NB4 (cell line): ENCODE data around the gene FCER2.

Experiments used
- DNase-seq: peaks from one replicate; pipeline ENCODE4 v3.0.0; 2010; ENCODE audit warnings: low read depth
- H3K4me3 ChIP-seq: one replicate; pipeline ENCODE4 v1.5.1; 2011; ENCODE audit warnings: mild to moderate bottlenecking, low read depth, low read length, moderate library complexity
- CTCF ChIP-seq: IDR thresholded peaks from one replicate; pipeline ENCODE4 v1.5.1; 2012; ENCODE audit warnings: low read depth, low read length
- MAX ChIP-seq: IDR thresholded peaks from 2 replicates; pipeline ENCODE4 v1.6.1; 2011; ENCODE audit warnings: low read depth, low read length
- MYC ChIP-seq: IDR thresholded peaks from 2 replicates; pipeline ENCODE4 v1.6.1; 2011; ENCODE audit warnings: low read depth, low read length
- POLR2A ChIP-seq: IDR thresholded peaks from 2 replicates; pipeline ENCODE4 v1.6.1; 2011; ENCODE audit warnings: mild to moderate bottlenecking; ENCODE audit not compliant: insufficient read length; ENCODE audit errors: extremely low read depth

The FCER2 gene

GRCh38 chr19:7677669-7678311 is 24.1 kb downstream of the FCER2 start:
- TF ChIP-seq POLR2A: no peak
- peak; percentile 51 for DNase-seq
- H3K4me3 ChIP-seq: no peak overlapping the region

GRCh38 chr19:7676854-7677253 is 25.1 kb downstream of the FCER2 start, which contains the start of gene MCEMP1:
TSS of gene MCEMP1 (plus strand) at chr19:7677090. CDS start at chr19:7677121, 31 bp downstream.
- peak; percentile 80 for DNase-seq
- no peak for TF ChIP-seq MYC
- TF ChIP-seq MAX: no peak
- no peak for TF ChIP-seq CTCF
- no peak for TF ChIP-seq POLR2A
- peak within 1 kb of the TSS; percentile 53 for H3K4me3 ChIP-seq

- H3K4me3 ChIP-seq: peak overlapping the region; percentile 53
- DNase-seq: peak; percentile 97
- no peak for TF ChIP-seq MYC
- no peak for TF ChIP-seq CTCF
- no peak for TF ChIP-seq POLR2A
- TF ChIP-seq MAX: no peak
Measured at GRCh38 chr19:7676376-7676775, 25.6 kb downstream of the FCER2 start.

GRCh38 chr19:7674010-7675005 is 27.6 kb downstream of the FCER2 start:
- DNase-seq: peak; percentile 96
- TF ChIP-seq MAX (peak; percentile 27; the same call in 1 of the 2 replicates), MYC (no peak; the same call in 1 of the 2 replicates), CTCF (no peak), POLR2A (no peak)
- no peak overlapping the region for H3K4me3 ChIP-seq

- TF ChIP-seq POLR2A (no peak), MAX (no peak), MYC (no peak), CTCF (no peak)
- no peak for DNase-seq
- no peak overlapping the region for H3K4me3 ChIP-seq
Measured at GRCh38 chr19:7672522-7672921, 29.4 kb downstream of the FCER2 start.

GRCh38 chr19:7670790-7671189 is 31.1 kb downstream of the FCER2 start:
- no peak for DNase-seq
- no peak for TF ChIP-seq POLR2A
- no peak for TF ChIP-seq MAX
- TF ChIP-seq MYC: no peak
- TF ChIP-seq CTCF: no peak
- peak overlapping the region; percentile 77 for H3K4me3 ChIP-seq
